ENCODE measurements around the gene CACNB2.

GRCh38 chr10:18472977-18473376 lies 332.8 kb downstream of the CACNB2 start:
- TF ChIP-seq POLR2A (IDR thresholded peaks at IDR 0.05; ENCODE audit: low read depth, low read length) (no peak), TAF1 (IDR thresholded peaks at IDR 0.05; ENCODE audit: low read depth, low read length) (no peak), POLR2AphosphoS5 (IDR thresholded peaks at IDR 0.05; ENCODE audit: low read depth, low read length) (no peak)
